Gastrocnemius medialis (tissue), 4 donors: ENCODE measurements around the gene DTD1.

Experiments used
- POLR2A ChIP-seq, 2 donors: fragments of 450-650 bp; IDR thresholded peaks; one replicate each; pipeline ENCODE4 v1.6.1; 2017; ENCODE audit warnings: antibody characterized with exemption in 2 of 2, mild to moderate bottlenecking in 2 of 2, moderate library complexity in 2 of 2
- TF ChIP-seq, protein P1 (sequence below), 5 experiments: fragments of 450-650 bp in 3 of 5; fragments of 200-600 bp in 2 of 5; sonication (generic) in 2 of 5; IDR thresholded peaks in 4 of 5; conservative IDR thresholded peaks in 1 of 5; 1 replicate in 4 of 5; 2 replicates in 1 of 5; pipeline ENCODE4 v1.5.1; 2016 to 2019; ENCODE audit warnings: antibody characterized with exemption in 5 of 5, mild to moderate bottlenecking in 3 of 5, moderate library complexity in 3 of 5

DNA sequence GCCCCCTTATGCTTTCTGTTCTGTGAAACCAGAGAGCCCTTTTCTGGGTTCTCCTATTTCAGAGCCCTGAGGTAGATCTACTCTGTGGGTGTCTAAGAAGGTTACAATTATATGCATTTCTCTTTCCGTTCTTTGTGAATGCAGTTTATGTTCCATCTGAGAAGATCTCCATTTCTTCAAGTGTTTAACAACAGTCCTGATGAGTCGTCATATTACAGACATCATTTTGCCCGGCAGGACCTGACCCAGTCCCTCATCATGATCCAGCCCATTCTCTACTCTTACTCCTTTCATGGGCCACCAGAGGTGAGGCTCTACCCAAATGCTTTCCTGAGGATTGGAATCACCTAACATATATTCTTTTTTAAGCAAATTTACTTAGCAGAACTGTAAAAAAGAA lies 39.4 kb upstream of the DTD1 start:
- TF ChIP-seq, protein P1, sequence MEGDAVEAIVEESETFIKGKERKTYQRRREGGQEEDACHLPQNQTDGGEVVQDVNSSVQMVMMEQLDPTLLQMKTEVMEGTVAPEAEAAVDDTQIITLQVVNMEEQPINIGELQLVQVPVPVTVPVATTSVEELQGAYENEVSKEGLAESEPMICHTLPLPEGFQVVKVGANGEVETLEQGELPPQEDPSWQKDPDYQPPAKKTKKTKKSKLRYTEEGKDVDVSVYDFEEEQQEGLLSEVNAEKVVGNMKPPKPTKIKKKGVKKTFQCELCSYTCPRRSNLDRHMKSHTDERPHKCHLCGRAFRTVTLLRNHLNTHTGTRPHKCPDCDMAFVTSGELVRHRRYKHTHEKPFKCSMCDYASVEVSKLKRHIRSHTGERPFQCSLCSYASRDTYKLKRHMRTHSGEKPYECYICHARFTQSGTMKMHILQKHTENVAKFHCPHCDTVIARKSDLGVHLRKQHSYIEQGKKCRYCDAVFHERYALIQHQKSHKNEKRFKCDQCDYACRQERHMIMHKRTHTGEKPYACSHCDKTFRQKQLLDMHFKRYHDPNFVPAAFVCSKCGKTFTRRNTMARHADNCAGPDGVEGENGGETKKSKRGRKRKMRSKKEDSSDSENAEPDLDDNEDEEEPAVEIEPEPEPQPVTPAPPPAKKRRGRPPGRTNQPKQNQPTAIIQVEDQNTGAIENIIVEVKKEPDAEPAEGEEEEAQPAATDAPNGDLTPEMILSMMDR (IDR thresholded peaks at IDR 0.05 in 4 of 5, conservative IDR thresholded peaks at IDR 0.05 in 1 of 5) = no peak
- TF ChIP-seq POLR2A (IDR thresholded peaks at IDR 0.05) = no peak
